CD4-positive, alpha-beta memory T cell (primary cell): ENCODE measurements around the gene RBM38. TPM values are rescaled to one million over a fixed set of nuclear protein-coding genes. Genes with fewer than 3 reads are reported as not detected.
"Not testable (repeated sequence)": the region's sequence is repeated elsewhere in the genome, so short reads cannot be mapped to it uniquely, and the experiment has no call there.

Experiments used
- CTCF ChIA-PET: fragments of 350-600 bp; sonication (Branson Sonifier 250); formaldehyde crosslinking; loops from one replicate; lab custom pipeline; 2021; ENCODE audit warnings: inconsistent platforms; ENCODE audit not compliant: partially characterized antibody; lab: Charles Lee
- POLR2A ChIA-PET: fragments of 350-600 bp; sonication (Branson Sonifier 250); formaldehyde crosslinking; loops from one replicate; lab custom pipeline; 2021; ENCODE audit not compliant: partially characterized antibody; lab: Charles Lee
- DNase-seq, 5 donors: peaks; one replicate each; pipeline versions ENCODE4 v3.0.0 to v3.0.0-alpha.2; 2020 to 2022; ENCODE audit warnings: mixed read lengths in 1 of 5
- H3K27ac ChIP-seq: one replicate; pipeline ENCODE4 v1.7.0; 2013; ENCODE audit warnings: low read depth, low read length
- H3K27me3 ChIP-seq: 2 replicates; pipeline ENCODE4 v1.7.0; 2013; ENCODE audit warnings: mild to moderate bottlenecking, low read length, moderate library complexity; ENCODE audit not compliant: insufficient read depth
- H3K36me3 ChIP-seq: 2 replicates; pipeline ENCODE4 v1.7.0; 2013; ENCODE audit warnings: mild to moderate bottlenecking, low read length, moderate library complexity; ENCODE audit not compliant: insufficient read depth
- H3K4me1 ChIP-seq: 2 replicates; pipeline ENCODE4 v1.7.0; 2013; ENCODE audit warnings: mild to moderate bottlenecking, low read length, moderate library complexity; ENCODE audit not compliant: insufficient read depth
- H3K4me3 ChIP-seq, 2 donors: one replicate each; pipeline ENCODE4 v1.7.0; 2013; ENCODE audit warnings: low read length in 2 of 2, mild to moderate bottlenecking in 1 of 2
- H3K9me3 ChIP-seq, 2 donors: one replicate each; pipeline ENCODE4 v1.7.0; 2013; ENCODE audit warnings: low read length in 2 of 2, control low read depth in 1 of 2; ENCODE audit not compliant: control insufficient read depth in 1 of 2
- H3K27ac Mint-ChIP-seq, 7 donors: one replicate each; pipeline ENCODE4 v1.8.0; 2020 to 2021; ENCODE audit warnings: mixed read lengths in 7 of 7, mild to moderate bottlenecking in 6 of 7, inconsistent platforms in 3 of 7, moderate library complexity in 3 of 7
- H3K27me3 Mint-ChIP-seq, 2 donors: one replicate each; pipeline ENCODE4 v1.8.0; 2020 to 2021; ENCODE audit warnings: mixed read lengths in 2 of 2
- H3K36me3 Mint-ChIP-seq, 2 donors: one replicate each; pipeline ENCODE4 v1.8.0; 2020 to 2021; ENCODE audit warnings: mixed read lengths in 2 of 2, inconsistent platforms in 1 of 2, mild to moderate bottlenecking in 1 of 2
- H3K4me1 Mint-ChIP-seq, 4 donors: one replicate each; pipeline ENCODE4 v1.8.0; 2020 to 2021; ENCODE audit warnings: mixed read lengths in 4 of 4, mild to moderate bottlenecking in 1 of 4
- H3K4me3 Mint-ChIP-seq, 8 donors: one replicate each; pipeline ENCODE4 v1.8.0; 2020 to 2021; ENCODE audit warnings: mixed read lengths in 8 of 8, mild to moderate bottlenecking in 7 of 8, moderate library complexity in 6 of 8, inconsistent platforms in 3 of 8
- H3K9me3 Mint-ChIP-seq, 8 donors: one replicate each; pipeline ENCODE4 v1.8.0; 2020 to 2021; ENCODE audit warnings: mixed read lengths in 8 of 8, mild to moderate bottlenecking in 5 of 8, inconsistent platforms in 3 of 8, moderate library complexity in 1 of 8
- intact Hi-C: fragments of 100-400 bp; cut with micrococcal nuclease; formaldehyde crosslinking; loops from one replicate; pipeline ENCODE4 v1.15.1; 2023
- polyA plus RNA-seq, 2 donors: library from polyadenylated mRNA; unstranded; fragments of 300-500 nt; fragmentation: Illumina TruSeq; gene quantifications; one replicate each; pipeline ENCODE4 v1.2.3, GENCODE V29; 2021
- total RNA-seq, 2 experiments: library from RNA; stranded (reverse); gene quantifications; one replicate each; pipeline ENCODE4 v1.2.3, GENCODE V29; 2021

The RBM38 gene
- total RNA-seq, result 10 to 100 TPM; 76.0 to 79.6 TPM
- polyA plus RNA-seq, result 10 to 100 TPM; 33.1 to 97.8 TPM

DNA sequence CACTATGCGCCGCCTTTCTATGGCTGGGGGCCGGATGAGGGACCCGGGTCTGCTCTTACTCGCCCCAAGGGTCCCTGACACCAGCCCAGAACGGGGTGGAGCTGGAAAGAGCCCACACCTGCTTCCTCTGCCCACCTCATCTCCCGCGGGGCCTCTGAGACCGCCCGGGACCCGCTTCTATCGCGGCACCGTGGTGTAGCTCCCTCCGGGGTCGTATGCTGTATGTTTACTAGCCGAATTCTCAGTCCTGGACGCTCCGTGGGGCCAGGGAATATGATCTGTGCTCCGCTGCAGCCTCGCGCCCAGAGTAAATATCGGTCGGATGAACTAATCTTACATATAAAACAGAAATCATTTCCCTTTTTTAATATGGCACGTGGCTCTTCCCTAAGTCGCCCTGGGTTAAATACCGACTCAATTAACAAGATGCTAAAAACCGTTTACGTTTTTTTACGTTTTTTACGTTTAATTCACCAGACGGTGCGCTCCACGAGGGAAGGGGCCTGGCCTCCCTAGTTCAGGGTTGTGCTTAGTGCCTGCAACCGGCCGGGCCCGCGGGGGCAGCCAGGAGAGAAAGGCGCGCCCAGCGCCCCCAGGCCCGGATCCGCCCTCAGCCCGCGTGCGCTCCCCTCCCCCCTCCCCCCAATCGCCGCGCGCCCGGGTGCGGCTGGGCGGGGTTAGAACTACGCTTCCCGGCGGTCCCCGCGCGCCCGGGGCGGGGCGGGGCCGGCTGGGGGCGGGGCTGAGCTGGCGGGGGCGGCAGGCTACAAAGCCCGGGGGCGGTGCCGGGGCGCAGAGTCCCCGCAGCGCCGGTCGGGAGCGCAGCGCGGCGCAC lies at the start of gene RBM38:
Gene RBM38, plus strand, starts transcription at position 793 of the 835 bp plus-strand sequence. CDS start 186 bp downstream, outside the sequence.
- intact Hi-C loops, result loop anchor here (5.0 to 10.0 kb wide), 7 partner anchors 226 to 1776 kb away; partner anchors contain the start of genes ATP5F1E, CASS4, PMEPA1 and STX16
- H3K4me3 Mint-ChIP-seq, result peak within 1 kb of the TSS; percentile 91 to 100 (median 97)

DNA sequence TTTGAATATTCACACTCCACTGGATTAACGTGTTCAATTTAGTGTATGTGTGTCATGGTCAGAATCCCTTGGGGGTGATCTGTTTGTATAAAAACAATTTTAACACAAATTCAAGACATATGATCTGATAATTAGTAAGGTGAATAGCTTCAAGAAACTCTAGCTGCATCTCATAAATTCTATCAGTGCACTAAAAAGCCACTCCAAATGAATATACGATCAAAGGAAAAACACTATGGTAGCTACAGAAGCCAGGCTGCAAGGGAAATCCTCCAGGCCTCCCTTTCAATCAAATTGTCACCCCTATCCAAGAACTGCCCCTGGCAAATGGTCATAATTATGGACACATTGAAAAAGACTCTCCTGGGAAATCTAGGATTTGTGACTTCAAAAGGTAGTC lies 49.5 kb upstream of the RBM38 start:
- Mint-ChIP-seq H3K27ac (no peak overlapping the region), H3K36me3 (no peaks in the 10 kb centered on the region), H3K27me3 (peaks cover 3 to 7% of the 10 kb centered on the region in 2 donors), H3K4me1 (no peaks in the 10 kb centered on the region), H3K4me3 (no peak overlapping the region), H3K9me3 (no peaks in the 10 kb centered on the region)
- ChIA-PET CTCF (no interaction called here), POLR2A (no interaction called here)
- Histone ChIP-seq H3K36me3 (no peaks in the 10 kb centered on the region), H3K27me3 (peaks cover 5% of the 10 kb centered on the region), H3K9me3 (no peaks in the 10 kb centered on the region), H3K27ac (no peak overlapping the region), H3K4me3 (no peak overlapping the region), H3K4me1 (no peaks in the 10 kb centered on the region)
- intact Hi-C loops, result no loop called here
- DNase-seq, result no peak

More for the DNA sequence above, at the start of gene RBM38:
- Histone ChIP-seq H3K36me3 (peaks cover 24% of the 10 kb centered on the region), H3K9me3 (no peaks in the 10 kb centered on the region), H3K27ac (peak within 1 kb of the TSS; percentile 84), H3K4me3 (peak within 1 kb of the TSS; percentile 81 to 99), H3K4me1 (peaks cover 47% of the 10 kb centered on the region), H3K27me3 (no peaks in the 10 kb centered on the region)
- DNase-seq, result peak; percentile 56 to 78 (median 72)
- peak within 1 kb of the TSS; percentile 97 to 100 (median 99) for H3K27ac Mint-ChIP-seq
- H3K9me3 Mint-ChIP-seq, result peaks cover 0 to 2% (median 0%) of the 10 kb centered on the region in 8 donors
- ChIA-PET CTCF (interaction anchor here (1.2 to 8.1 kb wide), 12 partner anchors 8 to 105 kb away, joined by 3 to 92 read pairs (median 8); no protein-coding TSS in a partner anchor), POLR2A (interaction anchor here (0.9 to 9.6 kb wide), 12 partner anchors 9 to 1260 kb away, joined by 3 to 150 read pairs (median 4); partner anchors contain the start of genes AURKA, CSTF1, STX16 and VAPB)
- peaks cover 26 to 61% (median 38%) of the 10 kb centered on the region in 4 donors for H3K4me1 Mint-ChIP-seq
- H3K27me3 Mint-ChIP-seq, result no peaks in the 10 kb centered on the region
- H3K36me3 Mint-ChIP-seq, result peaks cover 26 to 42% of the 10 kb centered on the region in 2 donors

DNA sequence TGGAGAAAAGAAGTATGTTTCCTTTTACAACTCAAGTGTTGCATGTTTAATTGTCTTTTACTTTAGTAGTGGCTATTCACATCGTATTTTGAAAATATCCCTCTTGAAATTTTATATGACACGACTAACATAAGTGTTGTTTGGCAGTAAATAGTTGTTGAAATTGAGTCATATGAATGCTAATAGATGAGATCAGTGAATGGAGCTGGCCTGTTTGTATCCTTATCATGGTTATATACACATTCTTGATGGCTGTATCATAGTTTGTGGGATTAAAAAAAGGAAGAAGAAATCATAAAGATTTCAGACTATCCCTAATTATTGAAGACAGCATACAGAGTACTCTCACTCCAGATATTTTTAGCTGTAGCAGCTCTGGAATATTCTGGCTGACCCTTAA lies 48.4 kb upstream of the RBM38 start:
- no peaks in the 10 kb centered on the region for H3K4me1 Mint-ChIP-seq
- POLR2A ChIA-PET, result no interaction called here
- no peak overlapping the region for H3K4me3 Mint-ChIP-seq
- no peaks in the 10 kb centered on the region for H3K36me3 Mint-ChIP-seq
- Histone ChIP-seq H3K36me3 (no peaks in the 10 kb centered on the region), H3K27me3 (peaks cover 4% of the 10 kb centered on the region), H3K4me3 (no peak overlapping the region), H3K9me3 (no peaks in the 10 kb centered on the region), H3K27ac (no peak overlapping the region), H3K4me1 (no peaks in the 10 kb centered on the region)
- no peak for DNase-seq
- H3K27me3 Mint-ChIP-seq, result peaks cover 3 to 5% of the 10 kb centered on the region in 2 donors
- CTCF ChIA-PET, result no interaction called here
- intact Hi-C loops, result no loop called here
- no peak overlapping the region for H3K27ac Mint-ChIP-seq
- no peaks in the 10 kb centered on the region for H3K9me3 Mint-ChIP-seq

DNA sequence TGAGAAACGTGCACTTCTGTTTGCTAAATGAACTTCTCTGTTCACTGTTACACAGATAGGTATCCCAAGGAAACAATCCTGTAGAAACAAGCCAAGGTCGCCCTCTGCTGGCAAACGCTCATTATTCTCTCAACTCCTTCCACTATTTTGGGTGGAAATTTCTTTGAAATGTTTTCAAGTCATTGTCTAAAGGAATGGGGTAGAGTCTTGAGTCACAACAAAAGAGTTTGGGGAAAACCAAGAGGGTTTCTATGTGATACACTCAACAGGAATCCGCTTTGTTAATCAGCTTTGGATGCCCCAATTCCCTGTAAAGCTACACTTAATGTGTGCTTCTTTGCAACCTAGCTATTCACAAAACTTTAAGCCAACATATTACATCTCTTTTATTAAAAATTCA lies 44.7 kb upstream of the RBM38 start:
- no peaks in the 10 kb centered on the region for H3K36me3 ChIP-seq
- no peak overlapping the region for H3K27ac ChIP-seq
- H3K36me3 Mint-ChIP-seq, result peaks cover 0 to 4% of the 10 kb centered on the region in 2 donors
- H3K27me3 Mint-ChIP-seq, result peaks cover 3 to 4% of the 10 kb centered on the region in 2 donors
- H3K27ac Mint-ChIP-seq, result no peak overlapping the region
- H3K27me3 ChIP-seq, result no peaks in the 10 kb centered on the region
- intact Hi-C loops, result no loop called here
- ChIA-PET CTCF (interaction anchor here (0.8 to 3.5 kb wide), 19 partner anchors 10 to 1095 kb away, joined by 3 to 19 read pairs (median 5); partner anchors contain the start of gene ZBP1), POLR2A (no interaction called here)
- no peaks in the 10 kb centered on the region for H3K9me3 ChIP-seq
- peaks cover 5% of the 10 kb centered on the region for H3K4me1 ChIP-seq
- peaks cover 0 to 7% (median 4%) of the 10 kb centered on the region in 4 donors for H3K4me1 Mint-ChIP-seq
- no peak overlapping the region for H3K4me3 ChIP-seq
- no peaks in the 10 kb centered on the region for H3K9me3 Mint-ChIP-seq
- peak; percentile 42 to 56 (median 51) for DNase-seq
- no peak overlapping the region for H3K4me3 Mint-ChIP-seq

DNA sequence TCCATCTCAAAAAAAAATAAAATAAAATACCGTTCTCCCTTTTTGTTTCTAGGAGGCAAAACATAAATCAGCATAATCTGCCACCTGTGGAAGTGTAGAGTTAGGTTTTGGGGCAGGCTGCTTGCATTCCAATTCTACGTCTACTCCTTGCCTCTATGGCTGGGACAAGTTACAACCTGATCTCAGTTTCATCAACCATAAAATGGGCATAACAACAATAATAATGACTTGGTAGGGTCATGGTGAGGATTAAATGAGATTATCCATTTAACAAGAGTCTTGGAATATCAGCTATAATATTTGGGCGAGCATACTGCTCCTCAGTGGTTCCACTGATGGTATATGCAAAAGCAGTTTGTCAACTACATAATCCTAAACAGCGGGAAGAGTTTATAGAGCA lies 43.8 kb upstream of the RBM38 start:
- DNase-seq, result no peak
- ChIA-PET POLR2A (no interaction called here), CTCF (interaction anchor here (1.3 to 3.2 kb wide), 8 partner anchors 9 to 797 kb away, joined by 3 to 19 read pairs (median 7); partner anchors contain the start of gene ZBP1)
- no peaks in the 10 kb centered on the region for H3K27me3 ChIP-seq
- H3K4me3 Mint-ChIP-seq, result no peak overlapping the region
- H3K27ac Mint-ChIP-seq, result peak overlapping the region in 1 of 7 donors; percentile 4
- peaks cover 8 to 16% (median 12%) of the 10 kb centered on the region in 4 donors for H3K4me1 Mint-ChIP-seq
- H3K36me3 ChIP-seq, result no peaks in the 10 kb centered on the region
- no peak overlapping the region for H3K4me3 ChIP-seq
- intact Hi-C loops, result no loop called here
- H3K27ac ChIP-seq, result no peak overlapping the region
- peaks cover 14% of the 10 kb centered on the region for H3K4me1 ChIP-seq
- H3K9me3 Mint-ChIP-seq, result no peaks in the 10 kb centered on the region
- no peaks in the 10 kb centered on the region for H3K9me3 ChIP-seq
- peaks cover 3 to 11% of the 10 kb centered on the region in 2 donors for H3K36me3 Mint-ChIP-seq
- H3K27me3 Mint-ChIP-seq, result peaks cover 3 to 4% of the 10 kb centered on the region in 2 donors

DNA sequence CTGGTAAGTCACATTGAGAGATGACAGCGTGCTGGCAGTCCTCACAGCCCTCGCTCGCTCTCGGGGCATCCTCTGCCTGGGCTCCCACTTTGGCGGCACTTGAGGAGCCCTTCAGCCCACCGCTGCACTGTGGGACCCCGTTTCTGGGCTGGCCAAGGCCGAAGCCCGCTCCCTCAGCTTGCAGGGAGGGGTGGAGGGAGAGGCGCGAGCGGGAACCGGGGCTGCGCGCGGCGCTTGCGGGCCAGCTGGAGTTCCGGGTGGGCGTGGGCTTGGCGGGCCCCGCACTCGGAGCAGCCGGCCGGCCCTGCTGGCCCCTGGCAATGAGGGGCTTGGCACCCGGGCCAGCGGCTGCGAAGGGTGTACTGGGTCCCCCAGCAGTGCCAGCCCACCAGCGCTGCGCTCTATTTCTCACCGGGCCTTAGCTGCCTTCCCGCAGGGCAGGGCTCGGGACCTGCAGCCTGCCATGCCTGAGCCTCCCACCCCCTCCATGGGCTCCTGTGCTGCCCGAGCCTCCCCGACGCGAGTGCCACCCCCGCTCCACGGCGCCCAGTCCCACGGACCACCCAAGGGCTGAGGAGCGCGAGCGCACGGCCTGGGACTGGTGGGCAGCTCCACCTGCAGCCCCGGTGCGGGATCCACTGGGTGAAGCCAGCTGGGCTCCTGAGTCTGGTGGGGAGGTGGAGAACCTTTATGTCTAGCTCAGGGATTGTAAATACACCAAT lies 42.8 kb upstream of the RBM38 start:
- H3K27me3 ChIP-seq, H3K9me3 ChIP-seq, DNase-seq, H3K36me3 ChIP-seq, H3K4me3 ChIP-seq, POLR2A ChIA-PET, H3K27ac ChIP-seq, H3K27me3 Mint-ChIP-seq, intact Hi-C loops, H3K9me3 Mint-ChIP-seq: not testable (repeated sequence)
- Mint-ChIP-seq H3K4me3 (peak overlapping the region in 1 of 8 donors; percentile 20), H3K27ac (peak overlapping the region in 1 of 7 donors; percentile 87), H3K36me3 (peaks cover 9 to 17% of the 10 kb centered on the region in 2 donors), H3K4me1 (peaks cover 11 to 25% (median 19%) of the 10 kb centered on the region in 4 donors)
- CTCF ChIA-PET, result interaction anchor here (0.9 to 3.2 kb wide), 7 partner anchors 9 to 798 kb away, joined by 3 to 19 read pairs (median 7); no protein-coding TSS in a partner anchor
- H3K4me1 ChIP-seq, result peaks cover 23% of the 10 kb centered on the region
